MM.1S (cell line): ENCODE results near the gene COL13A1.

Source experiments
- EZH2 ChIP-seq: fragments of 300-600 bp; sonication (generic); optimal IDR thresholded peaks from 2 replicates; pipeline ENCODE3; 2017; ENCODE audit warnings: low read depth, mild to moderate bottlenecking, antibody characterized with exemption, low read length, mixed read lengths
- EZH2phosphoT487 ChIP-seq: fragments of 300-600 bp; sonication (generic); IDR thresholded peaks from 2 replicates; pipeline ENCODE4 v1.6.1; 2018; ENCODE audit warnings: antibody characterized with exemption, low read length
- TF ChIP-seq, protein P1 (sequence below): fragments of 300-600 bp; sonication (generic); IDR thresholded peaks from 2 replicates; pipeline ENCODE4 v1.5.1; 2016; ENCODE audit warnings: antibody characterized with exemption, low read length, mixed read lengths

DNA sequence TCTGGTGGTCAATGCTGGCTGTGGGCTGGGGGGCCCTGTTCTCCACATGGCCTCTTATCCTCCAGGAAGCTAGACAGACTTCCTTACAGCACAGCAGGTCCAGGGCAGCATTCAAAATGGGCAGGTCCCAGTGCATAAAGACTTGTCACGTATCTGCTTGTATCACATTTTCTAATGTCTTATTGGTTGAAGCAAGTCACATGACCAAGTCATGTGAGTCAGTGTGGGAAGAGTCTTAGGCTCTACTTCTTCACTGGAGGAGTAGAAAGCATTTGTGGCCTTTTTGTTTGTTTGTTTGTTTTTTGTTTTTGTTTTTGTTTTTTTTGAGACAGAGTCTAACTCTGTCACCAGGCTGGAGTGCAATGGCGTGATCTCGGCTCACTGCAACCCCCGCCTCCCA is 104.7 kb downstream of the COL13A1 start:
- TF ChIP-seq EZH2 (no peak), EZH2phosphoT487 (no peak)
- TF ChIP-seq, protein P1, sequence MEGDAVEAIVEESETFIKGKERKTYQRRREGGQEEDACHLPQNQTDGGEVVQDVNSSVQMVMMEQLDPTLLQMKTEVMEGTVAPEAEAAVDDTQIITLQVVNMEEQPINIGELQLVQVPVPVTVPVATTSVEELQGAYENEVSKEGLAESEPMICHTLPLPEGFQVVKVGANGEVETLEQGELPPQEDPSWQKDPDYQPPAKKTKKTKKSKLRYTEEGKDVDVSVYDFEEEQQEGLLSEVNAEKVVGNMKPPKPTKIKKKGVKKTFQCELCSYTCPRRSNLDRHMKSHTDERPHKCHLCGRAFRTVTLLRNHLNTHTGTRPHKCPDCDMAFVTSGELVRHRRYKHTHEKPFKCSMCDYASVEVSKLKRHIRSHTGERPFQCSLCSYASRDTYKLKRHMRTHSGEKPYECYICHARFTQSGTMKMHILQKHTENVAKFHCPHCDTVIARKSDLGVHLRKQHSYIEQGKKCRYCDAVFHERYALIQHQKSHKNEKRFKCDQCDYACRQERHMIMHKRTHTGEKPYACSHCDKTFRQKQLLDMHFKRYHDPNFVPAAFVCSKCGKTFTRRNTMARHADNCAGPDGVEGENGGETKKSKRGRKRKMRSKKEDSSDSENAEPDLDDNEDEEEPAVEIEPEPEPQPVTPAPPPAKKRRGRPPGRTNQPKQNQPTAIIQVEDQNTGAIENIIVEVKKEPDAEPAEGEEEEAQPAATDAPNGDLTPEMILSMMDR: no peak
